GM12891 (cell line): ENCODE measurements around the gene PLCB2.

Source experiments
- PAX5 ChIP-seq: IDR thresholded peaks from 2 replicates; pipeline ENCODE4 v1.6.1; 2011; ENCODE audit warnings: low read length, moderate library complexity, mild to moderate bottlenecking; ENCODE audit not compliant: insufficient read depth, severe bottlenecking
- POLR2A ChIP-seq: IDR thresholded peaks from 2 replicates; pipeline ENCODE4 v1.6.1; 2011; ENCODE audit warnings: low read depth, low read length, control low read depth
- POLR2AphosphoS5 ChIP-seq: IDR thresholded peaks from 2 replicates; pipeline ENCODE4 v1.6.1; 2011; ENCODE audit warnings: low read depth, low read length, control low read depth
- POU2F2 ChIP-seq: IDR thresholded peaks from 2 replicates; pipeline ENCODE4 v1.6.1; 2011; ENCODE audit warnings: low read depth, mild to moderate bottlenecking, control low read depth, low read length, moderate library complexity
- SPI1 ChIP-seq: IDR thresholded peaks from 2 replicates; pipeline ENCODE4 v1.6.1; 2011; ENCODE audit warnings: low read depth, low read length, control low read depth
- TAF1 ChIP-seq: IDR thresholded peaks from 2 replicates; pipeline ENCODE4 v1.6.1; 2011; ENCODE audit warnings: low read depth, low read length, control low read depth

DNA sequence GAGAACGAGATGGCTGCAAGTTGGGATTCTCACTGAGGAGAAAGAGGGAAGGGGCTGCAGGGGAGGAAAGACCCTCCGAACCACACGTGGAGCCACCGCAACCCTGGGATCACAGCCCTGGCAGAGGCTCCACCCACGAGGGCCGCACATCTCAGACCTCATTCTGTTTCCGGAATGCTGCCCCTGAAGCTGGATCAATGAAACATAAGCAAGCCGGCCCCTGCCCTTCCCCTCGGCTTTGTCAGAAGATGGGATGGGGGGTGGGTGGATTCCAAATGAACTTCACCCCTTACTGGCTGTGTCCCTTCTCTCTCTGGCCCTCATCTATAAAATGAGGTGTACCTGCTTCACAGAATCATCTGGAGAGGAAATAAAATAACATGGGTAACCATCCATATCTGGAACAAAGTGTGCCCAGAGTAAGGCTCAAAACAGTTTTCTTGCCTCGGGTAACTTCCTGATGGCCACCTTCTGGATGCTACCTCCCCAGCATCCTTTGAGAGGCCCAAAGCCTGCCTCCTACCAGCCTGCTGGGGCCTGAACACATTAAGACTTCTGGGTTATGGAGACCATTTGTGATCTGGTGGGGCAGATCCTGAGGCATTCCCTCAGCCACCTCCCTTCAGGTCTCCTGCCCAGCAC, 37.6 kb upstream of the PLCB2 start:
- no peak for TF ChIP-seq TAF1
- TF ChIP-seq POLR2A: no peak
- no peak for TF ChIP-seq POLR2AphosphoS5
- no peak for TF ChIP-seq SPI1
- TF ChIP-seq POU2F2: no peak
- TF ChIP-seq PAX5: no peak
